PFSK-1 (cell line): ENCODE measurements around the gene COLEC11.

Source experiments
- FOXP2 ChIP-seq: optimal IDR thresholded peaks from 2 replicates; pipeline ENCODE3; 2011; ENCODE audit warnings: borderline replicate concordance, control low read depth, inconsistent platforms; ENCODE audit not compliant: insufficient read depth; ENCODE audit errors: extremely low read length, extremely low read depth
- POLR2AphosphoS5 ChIP-seq: IDR thresholded peaks from 2 replicates; pipeline ENCODE4 v1.6.1; 2012; ENCODE audit warnings: low read depth, mild to moderate bottlenecking, control low read depth, low read length, moderate library complexity
- REST ChIP-seq, 2 experiments: IDR thresholded peaks; 2 replicates each; pipeline versions ENCODE4 v1.6.1 to v1.8.0; 2011 to 2012; ENCODE audit warnings: low read depth in 2 of 2, low read length in 2 of 2, control low read depth in 1 of 2, inconsistent platforms in 1 of 2, mild to moderate bottlenecking in 1 of 2, moderate library complexity in 1 of 2; ENCODE audit not compliant: insufficient read depth in 1 of 2
- SIN3A ChIP-seq: IDR thresholded peaks from 2 replicates; pipeline ENCODE4 v1.6.1; 2012; ENCODE audit warnings: mild to moderate bottlenecking, low read length, moderate library complexity, borderline replicate concordance; ENCODE audit not compliant: insufficient read depth
- TAF1 ChIP-seq: IDR thresholded peaks from 2 replicates; pipeline ENCODE4 v1.6.1; 2012; ENCODE audit warnings: low read length, control low read depth, borderline replicate concordance; ENCODE audit not compliant: insufficient read depth

- no peak for TF ChIP-seq SIN3A
- no peak for TF ChIP-seq REST (IDR thresholded peaks at IDR 0.05; ENCODE audit: insufficient read depth in 1 of 2, low read depth in 2 of 2, low read length in 2 of 2)
- TF ChIP-seq TAF1, result no peak
- no peak for TF ChIP-seq POLR2AphosphoS5
- no peak for TF ChIP-seq FOXP2
Measured at GRCh38 chr2:3557639-3558204, 37.2 kb upstream of the COLEC11 start.
